ENCODE results near the gene HAP1. TPM values are rescaled to one million over a fixed set of nuclear protein-coding genes. Genes with fewer than 3 reads are reported as not detected.
A peak's percentile ranks its signal among the peaks of the same experiment; 100 is the strongest.
"Not testable (repeated sequence)": the region's sequence is repeated elsewhere in the genome, so short reads cannot be mapped to it uniquely, and the experiment has no call there.

Gene HAP1
- polyA plus RNA-seq, 2 of the 4 experiments (the other 2 are of a cell fraction): 1.6 to 2.2 TPM

DNA sequence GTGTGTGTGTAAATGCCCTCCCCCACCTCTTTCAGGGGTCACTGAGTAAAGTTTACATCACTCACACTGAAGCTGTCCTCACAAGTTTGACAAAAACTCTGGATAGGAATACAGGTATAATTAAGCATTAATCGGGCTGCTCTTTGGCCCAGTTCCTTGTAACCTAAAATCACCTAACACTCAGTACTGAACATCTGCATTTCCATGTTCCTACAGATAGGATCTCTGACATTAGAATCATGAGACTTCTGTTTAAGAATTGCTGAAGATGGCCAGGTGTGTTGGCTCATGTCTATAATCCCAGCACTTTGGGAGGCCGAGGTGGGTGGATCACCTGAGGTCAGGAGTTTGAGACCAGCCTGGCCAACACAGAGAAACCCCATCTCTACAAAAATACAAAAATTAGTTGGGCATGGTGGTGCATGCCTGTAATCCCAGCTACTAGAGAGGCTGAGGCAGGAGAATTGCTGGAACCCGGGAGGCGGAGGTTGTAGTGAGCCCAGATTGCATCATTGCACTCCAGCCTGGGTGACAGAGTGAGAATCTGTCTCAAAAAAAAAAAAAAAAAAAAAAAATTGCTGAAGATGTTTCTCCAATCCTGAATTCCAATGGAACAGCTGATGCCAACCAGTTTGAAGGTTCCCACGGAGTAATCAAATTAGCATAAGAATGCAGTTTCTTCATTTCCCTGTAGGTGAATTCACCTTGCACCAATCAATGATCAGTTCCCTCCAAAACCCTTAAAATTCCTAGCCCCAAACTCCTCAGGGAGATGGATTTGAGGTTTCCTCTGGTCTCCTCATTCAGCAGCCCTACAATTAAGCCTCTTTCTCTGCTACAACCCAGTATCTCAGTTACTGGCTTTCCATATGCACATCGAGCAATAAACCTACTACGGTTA, 59.0 kb downstream of the HAP1 start:
- 0 out of 3 replicates have a peak overlapping the region, but pooled peaks have one; percentile 5 for H3K4me3 ChIP-seq
- peak overlapping the region; percentile 67 to 83 for H3K27ac ChIP-seq
- not testable (repeated sequence) for H3K9me3 ChIP-seq; DNase-seq (ENCODE audit: low read depth in 1 of 2, low spot score in 1 of 2); ATAC-seq; FAIRE-seq
- ChIA-PET POLR2A (interaction anchor here (0.7 to 6.4 kb wide), 2 partner anchors 14 to 711 kb away, joined by 5 to 258 read pairs; partner anchors contain the start of gene EIF1), CTCF (interaction anchor here (0.9 to 18.1 kb wide), 4 partner anchors 9 to 27 kb away, joined by 3 to 329 read pairs (median 54); partner anchors contain the start of gene EIF1)
- 65% methylated on average over 7 of the region's 7 CpGs for WGBS (ENCODE audit: missing lambda C conversion rate)
- peak in 1 of 2 experiments; percentile 18; a peak in 1 of 4 replicates for TF ChIP-seq CEBPB (IDR thresholded peaks at IDR 0.05)
- H3K4me1 ChIP-seq: peaks cover 48% of the 10 kb centered on the region
- peak overlapping the region; percentile 74 for H3K4me2 ChIP-seq

Small RNAs within 50 kb of the gene (small RNA-seq; reads per million reads assigned to genes)
- gene RN7SL399P: 0 reads per million in 6 experiments
- gene RNA5SP442: 0 to 9.1 (median 0) reads per million in 6 experiments

Other genes starting within 250 kb of the HAP1 start
- not detected in 2 replicates for gene KRT36, start 244.7 kb downstream of the HAP1 start, polyA plus RNA-seq (2011; rRNA removed)
- gene KRT36, start 244.7 kb downstream of the HAP1 start, polyA plus RNA-seq (2017; fragmentation: RNase III; extraction: RNeasy Plus Mini Kit Qiagen cat#74134 plus additional on column Dnase treatment): not detected in 3 replicates
- gene KRT13, start 229.0 kb downstream of the HAP1 start, polyA plus RNA-seq (2011; rRNA removed): 0.06 and 0.08 TPM in 2 replicates
- gene KRT13, start 229.0 kb downstream of the HAP1 start, polyA plus RNA-seq (2017; fragmentation: RNase III; extraction: RNeasy Plus Mini Kit Qiagen cat#74134 plus additional on column Dnase treatment): not detected in 3 replicates
- gene KRT15, start 215.8 kb downstream of the HAP1 start, polyA plus RNA-seq (2011; rRNA removed): 2.1 and 2.6 TPM in 2 replicates
- 0.54 to 1.4 TPM (median 0.62 TPM) in 3 replicates for gene KRT15, start 215.8 kb downstream of the HAP1 start, polyA plus RNA-seq (2017; fragmentation: RNase III; extraction: RNeasy Plus Mini Kit Qiagen cat#74134 plus additional on column Dnase treatment)
- gene KRT19, start 206.3 kb downstream of the HAP1 start, polyA plus RNA-seq (2011; rRNA removed): 23.8 and 26.2 TPM in 2 replicates
- gene KRT19, start 206.3 kb downstream of the HAP1 start, polyA plus RNA-seq (2017; fragmentation: RNase III; extraction: RNeasy Plus Mini Kit Qiagen cat#74134 plus additional on column Dnase treatment): 27.8 to 31.2 TPM (median 29.9 TPM) in 3 replicates
- not detected in 2 replicates for gene KRT9, start 162.6 kb downstream of the HAP1 start, polyA plus RNA-seq (2011; rRNA removed)
- not detected in 3 replicates for gene KRT9, start 162.6 kb downstream of the HAP1 start, polyA plus RNA-seq (2017; fragmentation: RNase III; extraction: RNeasy Plus Mini Kit Qiagen cat#74134 plus additional on column Dnase treatment)
- gene KRT14, start 147.7 kb downstream of the HAP1 start, polyA plus RNA-seq (2011; rRNA removed): 0.04 TPM in 1 of 2 replicates, not detected in the other
- gene KRT14, start 147.7 kb downstream of the HAP1 start, polyA plus RNA-seq (2017; fragmentation: RNase III; extraction: RNeasy Plus Mini Kit Qiagen cat#74134 plus additional on column Dnase treatment): 0.07 to 0.10 TPM (median 0.09 TPM) in 3 replicates
- gene KRT16, start 121.9 kb downstream of the HAP1 start, polyA plus RNA-seq (2011; rRNA removed): 0.21 and 0.28 TPM in 2 replicates
- gene KRT16, start 121.9 kb downstream of the HAP1 start, polyA plus RNA-seq (2017; fragmentation: RNase III; extraction: RNeasy Plus Mini Kit Qiagen cat#74134 plus additional on column Dnase treatment): 0.44 TPM in 1 of 3 replicates, not detected in the others
- gene KRT17, start 110.1 kb downstream of the HAP1 start, polyA plus RNA-seq (2011; rRNA removed): 0.78 and 1.2 TPM in 2 replicates
- 0.43 to 0.57 TPM (median 0.56 TPM) in 3 replicates for gene KRT17, start 110.1 kb downstream of the HAP1 start, polyA plus RNA-seq (2017; fragmentation: RNase III; extraction: RNeasy Plus Mini Kit Qiagen cat#74134 plus additional on column Dnase treatment)
- gene EIF1, start 45.8 kb downstream of the HAP1 start, polyA plus RNA-seq (2011; rRNA removed): 873 and 1,224 TPM in 2 replicates
- 827 to 920 TPM (median 834 TPM) in 3 replicates for gene EIF1, start 45.8 kb downstream of the HAP1 start, polyA plus RNA-seq (2017; fragmentation: RNase III; extraction: RNeasy Plus Mini Kit Qiagen cat#74134 plus additional on column Dnase treatment)
- gene GAST, start 22.3 kb downstream of the HAP1 start, polyA plus RNA-seq (2011; rRNA removed): not detected in 2 replicates
- not detected in 3 replicates for gene GAST, start 22.3 kb downstream of the HAP1 start, polyA plus RNA-seq (2017; fragmentation: RNase III; extraction: RNeasy Plus Mini Kit Qiagen cat#74134 plus additional on column Dnase treatment)
- 54.8 and 110 TPM in 2 replicates for gene JUP, start 52.1 kb upstream of the HAP1 start, polyA plus RNA-seq (2011; rRNA removed)
- 63.3 to 127 TPM (median 107 TPM) in 3 replicates for gene JUP, start 52.1 kb upstream of the HAP1 start, polyA plus RNA-seq (2017; fragmentation: RNase III; extraction: RNeasy Plus Mini Kit Qiagen cat#74134 plus additional on column Dnase treatment)
- 32.1 and 36.0 TPM in 2 replicates for gene P3H4, start 77.3 kb upstream of the HAP1 start, polyA plus RNA-seq (2011; rRNA removed)
- 41.6 to 62.1 TPM (median 52.8 TPM) in 3 replicates for gene P3H4, start 77.3 kb upstream of the HAP1 start, polyA plus RNA-seq (2017; fragmentation: RNase III; extraction: RNeasy Plus Mini Kit Qiagen cat#74134 plus additional on column Dnase treatment)
- gene FKBP10, start 78.4 kb upstream of the HAP1 start, polyA plus RNA-seq (2011; rRNA removed): 109 and 112 TPM in 2 replicates
- gene FKBP10, start 78.4 kb upstream of the HAP1 start, polyA plus RNA-seq (2017; fragmentation: RNase III; extraction: RNeasy Plus Mini Kit Qiagen cat#74134 plus additional on column Dnase treatment): 109 to 121 TPM (median 119 TPM) in 3 replicates
- gene NT5C3B, start 101.6 kb upstream of the HAP1 start, polyA plus RNA-seq (2011; rRNA removed): 167 and 171 TPM in 2 replicates
- 109 to 118 TPM (median 114 TPM) in 3 replicates for gene NT5C3B, start 101.6 kb upstream of the HAP1 start, polyA plus RNA-seq (2017; fragmentation: RNase III; extraction: RNeasy Plus Mini Kit Qiagen cat#74134 plus additional on column Dnase treatment)
- 0.13 and 0.19 TPM in 2 replicates for gene KLHL10, start 103.2 kb upstream of the HAP1 start, polyA plus RNA-seq (2011; rRNA removed)
- 0.04 to 0.12 TPM (median 0.05 TPM) in 3 replicates for gene KLHL10, start 103.2 kb upstream of the HAP1 start, polyA plus RNA-seq (2017; fragmentation: RNase III; extraction: RNeasy Plus Mini Kit Qiagen cat#74134 plus additional on column Dnase treatment)
- 12.7 and 13.7 TPM in 2 replicates for gene KLHL11, start 130.8 kb upstream of the HAP1 start, polyA plus RNA-seq (2011; rRNA removed)
- gene KLHL11, start 130.8 kb upstream of the HAP1 start, polyA plus RNA-seq (2017; fragmentation: RNase III; extraction: RNeasy Plus Mini Kit Qiagen cat#74134 plus additional on column Dnase treatment): 3.1 to 3.8 TPM (median 3.8 TPM) in 3 replicates
- 367 and 376 TPM in 2 replicates for gene ACLY, start 184.3 kb upstream of the HAP1 start, polyA plus RNA-seq (2011; rRNA removed)
- 337 to 355 TPM (median 344 TPM) in 3 replicates for gene ACLY, start 184.3 kb upstream of the HAP1 start, polyA plus RNA-seq (2017; fragmentation: RNase III; extraction: RNeasy Plus Mini Kit Qiagen cat#74134 plus additional on column Dnase treatment)
- 2.0 and 2.3 TPM in 2 replicates for gene ODAD4, start 196.0 kb upstream of the HAP1 start, polyA plus RNA-seq (2011; rRNA removed)
- 2.2 to 2.5 TPM (median 2.3 TPM) in 3 replicates for gene ODAD4, start 196.0 kb upstream of the HAP1 start, polyA plus RNA-seq (2017; fragmentation: RNase III; extraction: RNeasy Plus Mini Kit Qiagen cat#74134 plus additional on column Dnase treatment)
- 38.6 and 49.8 TPM in 2 replicates for gene CNP, start 232.2 kb upstream of the HAP1 start, polyA plus RNA-seq (2011; rRNA removed)
- gene CNP, start 232.2 kb upstream of the HAP1 start, polyA plus RNA-seq (2017; fragmentation: RNase III; extraction: RNeasy Plus Mini Kit Qiagen cat#74134 plus additional on column Dnase treatment): 113 to 118 TPM (median 116 TPM) in 3 replicates